ENCODE data around the gene BFSP2.

BFSP2 gene

DNA sequence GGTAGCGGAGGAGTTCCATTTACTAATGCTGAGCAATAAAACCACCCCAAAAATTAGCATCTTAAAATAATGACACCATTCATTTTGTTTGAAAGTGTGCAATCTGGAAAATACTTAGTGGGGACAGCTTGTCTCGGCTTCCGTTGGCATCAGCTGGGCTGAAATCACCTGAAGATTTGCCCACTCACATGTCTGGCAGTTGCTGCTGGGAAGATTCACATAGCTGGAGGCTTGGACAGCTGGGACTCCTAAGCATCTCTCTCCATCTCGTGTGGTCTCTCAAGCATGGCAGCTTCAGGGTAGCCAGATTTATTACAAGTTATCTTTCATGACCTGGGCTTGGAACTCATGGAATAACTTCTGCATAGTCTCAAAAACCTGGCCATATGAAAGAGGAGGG is 38.4 kb upstream of the BFSP2 start:
- TF ChIP-seq, protein P1, sequence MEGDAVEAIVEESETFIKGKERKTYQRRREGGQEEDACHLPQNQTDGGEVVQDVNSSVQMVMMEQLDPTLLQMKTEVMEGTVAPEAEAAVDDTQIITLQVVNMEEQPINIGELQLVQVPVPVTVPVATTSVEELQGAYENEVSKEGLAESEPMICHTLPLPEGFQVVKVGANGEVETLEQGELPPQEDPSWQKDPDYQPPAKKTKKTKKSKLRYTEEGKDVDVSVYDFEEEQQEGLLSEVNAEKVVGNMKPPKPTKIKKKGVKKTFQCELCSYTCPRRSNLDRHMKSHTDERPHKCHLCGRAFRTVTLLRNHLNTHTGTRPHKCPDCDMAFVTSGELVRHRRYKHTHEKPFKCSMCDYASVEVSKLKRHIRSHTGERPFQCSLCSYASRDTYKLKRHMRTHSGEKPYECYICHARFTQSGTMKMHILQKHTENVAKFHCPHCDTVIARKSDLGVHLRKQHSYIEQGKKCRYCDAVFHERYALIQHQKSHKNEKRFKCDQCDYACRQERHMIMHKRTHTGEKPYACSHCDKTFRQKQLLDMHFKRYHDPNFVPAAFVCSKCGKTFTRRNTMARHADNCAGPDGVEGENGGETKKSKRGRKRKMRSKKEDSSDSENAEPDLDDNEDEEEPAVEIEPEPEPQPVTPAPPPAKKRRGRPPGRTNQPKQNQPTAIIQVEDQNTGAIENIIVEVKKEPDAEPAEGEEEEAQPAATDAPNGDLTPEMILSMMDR (IDR thresholded peaks at IDR 0.05; ENCODE audit: low read depth, low read length), result no peak
- no peak for TF ChIP-seq EZH2phosphoT487 (IDR thresholded peaks at IDR 0.05; ENCODE audit: low read depth)
- Histone ChIP-seq H3K79me2 (ENCODE audit: low read length) (no peaks in the 10 kb centered on the region), H3K27ac (ENCODE audit: low read length) (no peak overlapping the region), H4K20me1 (ENCODE audit: insufficient read depth, low read length) (no peaks in the 10 kb centered on the region), H3K9ac (ENCODE audit: low read length) (no peak overlapping the region), H3K9me3 (ENCODE audit: insufficient read depth, low read length) (no peaks in the 10 kb centered on the region), H3K27me3 (ENCODE audit: low read depth, low read length) (peaks cover 80% of the 10 kb centered on the region), H3K4me1 (ENCODE audit: low read length) (no peaks in the 10 kb centered on the region), H3K4me3 (ENCODE audit: low read length) (no peak overlapping the region), H3K4me2 (ENCODE audit: low read length) (no peak overlapping the region), H2AFZ (ENCODE audit: low read depth, low read length) (no peak overlapping the region), H3K36me3 (replicated peaks; ENCODE audit: low read depth, low read length) (no peaks in the 10 kb centered on the region)

DNA sequence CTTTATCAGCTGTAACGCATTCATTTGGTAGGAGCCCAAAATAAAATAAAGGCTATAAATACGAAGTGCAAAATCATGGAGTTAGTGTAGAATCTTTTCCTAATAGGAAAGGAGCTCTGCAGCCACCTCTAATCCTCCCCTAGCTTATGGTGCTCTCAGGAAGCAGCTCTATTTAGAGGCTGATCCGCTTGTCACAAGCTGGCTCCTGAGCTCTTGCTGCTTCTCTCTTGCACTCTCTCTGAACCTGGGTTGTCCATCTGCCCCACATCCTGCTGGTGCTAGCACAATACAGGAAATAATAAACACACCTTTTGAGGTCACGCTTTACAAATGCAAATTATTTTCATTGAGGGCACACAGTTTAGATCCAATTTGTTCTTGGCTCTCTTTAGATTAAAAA is 37.3 kb upstream of the BFSP2 start:
- H3K27ac ChIP-seq (ENCODE audit: low read length), result no peak overlapping the region

DNA sequence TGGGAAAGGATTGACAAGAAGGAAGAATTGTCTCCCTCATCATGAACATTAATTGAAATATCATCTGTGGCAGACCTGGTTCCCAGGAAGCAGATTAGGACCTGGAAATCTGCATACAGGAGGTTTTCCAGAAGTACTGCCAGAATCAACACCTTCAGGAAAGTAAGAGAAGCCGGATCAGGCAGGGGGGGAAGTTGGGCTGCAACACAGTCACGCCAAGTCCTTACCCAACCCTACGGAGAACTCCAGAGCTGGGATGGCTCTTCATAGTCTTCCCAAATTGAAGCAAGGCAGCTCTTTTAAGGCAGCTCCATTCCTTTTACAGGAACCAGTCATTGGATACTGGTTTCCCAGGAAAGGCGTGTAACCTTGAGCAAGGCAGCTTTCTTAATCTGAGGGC is 35.2 kb upstream of the BFSP2 start:
- no peaks in the 10 kb centered on the region for H3K79me2 ChIP-seq (ENCODE audit: low read length)
- TF ChIP-seq, protein P1 (IDR thresholded peaks at IDR 0.05; ENCODE audit: low read depth, low read length), result no peak
- no peak for TF ChIP-seq EZH2phosphoT487 (IDR thresholded peaks at IDR 0.05; ENCODE audit: low read depth)
- H3K9me3 ChIP-seq (ENCODE audit: insufficient read depth, low read length), result no peaks in the 10 kb centered on the region
- no peak overlapping the region for H2AFZ ChIP-seq (ENCODE audit: low read depth, low read length)
- H3K4me1 ChIP-seq (ENCODE audit: low read length), result no peaks in the 10 kb centered on the region
- no peak overlapping the region for H3K9ac ChIP-seq (ENCODE audit: low read length)
- no peak overlapping the region for H3K4me2 ChIP-seq (ENCODE audit: low read length)
- H3K27me3 ChIP-seq (ENCODE audit: low read depth, low read length), result peaks cover 85% of the 10 kb centered on the region
- H3K36me3 ChIP-seq (replicated peaks; ENCODE audit: low read depth, low read length), result no peaks in the 10 kb centered on the region
- H3K27ac ChIP-seq (ENCODE audit: low read length), result no peak overlapping the region
- H3K4me3 ChIP-seq (ENCODE audit: low read length), result no peak overlapping the region
- H4K20me1 ChIP-seq (ENCODE audit: insufficient read depth, low read length), result no peaks in the 10 kb centered on the region

More for the DNA sequence above, 37.3 kb upstream of the BFSP2 start:
- no peaks in the 10 kb centered on the region for H3K4me1 ChIP-seq (ENCODE audit: low read length)
- TF ChIP-seq, protein P1 (IDR thresholded peaks at IDR 0.05; ENCODE audit: low read depth, low read length), result no peak
- TF ChIP-seq EZH2phosphoT487 (IDR thresholded peaks at IDR 0.05; ENCODE audit: low read depth), result no peak
- peaks cover 85% of the 10 kb centered on the region for H3K27me3 ChIP-seq (ENCODE audit: low read depth, low read length)
- H3K36me3 ChIP-seq (replicated peaks; ENCODE audit: low read depth, low read length), result no peaks in the 10 kb centered on the region
- H3K4me2 ChIP-seq (ENCODE audit: low read length), result no peak overlapping the region
- H3K9ac ChIP-seq (ENCODE audit: low read length), result no peak overlapping the region
- no peaks in the 10 kb centered on the region for H3K9me3 ChIP-seq (ENCODE audit: insufficient read depth, low read length)
- no peaks in the 10 kb centered on the region for H3K79me2 ChIP-seq (ENCODE audit: low read length)
- H4K20me1 ChIP-seq (ENCODE audit: insufficient read depth, low read length), result no peaks in the 10 kb centered on the region
- H3K4me3 ChIP-seq (ENCODE audit: low read length), result no peak overlapping the region
- H2AFZ ChIP-seq (ENCODE audit: low read depth, low read length), result no peak overlapping the region

DNA sequence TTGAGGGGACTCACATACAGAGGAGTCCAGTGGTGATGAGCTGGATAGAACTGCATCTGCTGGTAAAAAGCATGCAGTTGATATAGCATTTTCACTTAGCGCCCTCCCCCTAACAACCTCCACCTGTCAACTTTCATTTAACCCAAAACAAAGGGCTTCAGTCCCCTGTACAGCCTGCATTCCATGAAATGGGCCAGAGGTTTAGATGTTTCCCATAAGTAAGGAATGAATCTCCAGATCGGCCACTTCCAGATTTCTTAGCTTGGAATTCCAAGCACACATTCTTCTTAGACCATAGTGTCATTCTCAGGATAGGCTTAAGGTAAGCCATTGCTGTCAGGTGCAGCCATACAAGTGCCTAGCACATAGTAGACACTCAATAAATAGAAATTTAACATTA is 32.9 kb upstream of the BFSP2 start:
- no peak overlapping the region for H3K4me3 ChIP-seq (ENCODE audit: low read length)
- H3K4me1 ChIP-seq (ENCODE audit: low read length), result no peaks in the 10 kb centered on the region
- no peak overlapping the region for H3K27ac ChIP-seq (ENCODE audit: low read length)
- no peaks in the 10 kb centered on the region for H3K36me3 ChIP-seq (replicated peaks; ENCODE audit: low read depth, low read length)
- H3K9me3 ChIP-seq (ENCODE audit: insufficient read depth, low read length), result no peaks in the 10 kb centered on the region
- peaks cover 77% of the 10 kb centered on the region for H3K27me3 ChIP-seq (ENCODE audit: low read depth, low read length)
- H3K4me2 ChIP-seq (ENCODE audit: low read length), result no peak overlapping the region
- no peaks in the 10 kb centered on the region for H4K20me1 ChIP-seq (ENCODE audit: insufficient read depth, low read length)
- TF ChIP-seq, protein P1 (IDR thresholded peaks at IDR 0.05; ENCODE audit: low read depth, low read length), result no peak
- TF ChIP-seq EZH2phosphoT487 (IDR thresholded peaks at IDR 0.05; ENCODE audit: low read depth), result no peak
- H3K79me2 ChIP-seq (ENCODE audit: low read length), result no peaks in the 10 kb centered on the region
- H2AFZ ChIP-seq (ENCODE audit: low read depth, low read length), result no peak overlapping the region
- H3K9ac ChIP-seq (ENCODE audit: low read length), result no peak overlapping the region

Data from OCI-LY3 (cell line).